Measurements from ENCODE around the gene DIAPH2.

DNA sequence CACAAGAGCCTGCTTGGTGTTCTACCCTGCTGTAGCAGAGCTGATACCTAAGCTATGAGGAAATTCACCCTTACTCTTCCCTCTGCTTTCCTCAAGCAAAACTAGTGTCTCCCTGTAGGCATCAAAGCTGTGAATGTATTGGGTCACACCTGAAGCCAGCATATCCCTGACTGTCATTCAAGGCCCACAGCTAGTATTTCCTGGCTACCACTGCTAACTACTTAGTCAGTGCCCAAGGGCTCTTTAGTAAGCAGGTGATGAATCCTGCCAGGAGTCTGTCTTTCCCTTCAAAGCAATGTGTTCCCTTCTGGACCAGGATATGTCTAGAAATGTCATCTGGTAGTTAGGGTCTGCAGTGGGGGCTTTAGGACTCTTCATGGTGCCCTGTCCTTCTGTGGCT is 324.7 kb downstream of the DIAPH2 start:
- TF ChIP-seq, protein P1, sequence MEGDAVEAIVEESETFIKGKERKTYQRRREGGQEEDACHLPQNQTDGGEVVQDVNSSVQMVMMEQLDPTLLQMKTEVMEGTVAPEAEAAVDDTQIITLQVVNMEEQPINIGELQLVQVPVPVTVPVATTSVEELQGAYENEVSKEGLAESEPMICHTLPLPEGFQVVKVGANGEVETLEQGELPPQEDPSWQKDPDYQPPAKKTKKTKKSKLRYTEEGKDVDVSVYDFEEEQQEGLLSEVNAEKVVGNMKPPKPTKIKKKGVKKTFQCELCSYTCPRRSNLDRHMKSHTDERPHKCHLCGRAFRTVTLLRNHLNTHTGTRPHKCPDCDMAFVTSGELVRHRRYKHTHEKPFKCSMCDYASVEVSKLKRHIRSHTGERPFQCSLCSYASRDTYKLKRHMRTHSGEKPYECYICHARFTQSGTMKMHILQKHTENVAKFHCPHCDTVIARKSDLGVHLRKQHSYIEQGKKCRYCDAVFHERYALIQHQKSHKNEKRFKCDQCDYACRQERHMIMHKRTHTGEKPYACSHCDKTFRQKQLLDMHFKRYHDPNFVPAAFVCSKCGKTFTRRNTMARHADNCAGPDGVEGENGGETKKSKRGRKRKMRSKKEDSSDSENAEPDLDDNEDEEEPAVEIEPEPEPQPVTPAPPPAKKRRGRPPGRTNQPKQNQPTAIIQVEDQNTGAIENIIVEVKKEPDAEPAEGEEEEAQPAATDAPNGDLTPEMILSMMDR (IDR thresholded peaks at IDR 0.05; ENCODE audit: low read length): no peak
- TF ChIP-seq EZH2 (optimal IDR thresholded peaks at IDR 0.05; ENCODE audit: low read depth, low read length) (no peak), EZH2phosphoT487 (IDR thresholded peaks at IDR 0.05; ENCODE audit: low read length) (no peak)
